OCI-LY3 (cell line): Measurements from ENCODE around the gene VPS35.

Experiments
- EZH2phosphoT487 ChIP-seq: fragments of 200-600 bp; shearing (Covaris generic); IDR thresholded peaks from 2 replicates; pipeline ENCODE4 v1.6.1; 2018; ENCODE audit warnings: antibody characterized with exemption, mixed run types, low read depth
- TF ChIP-seq, protein P1 (sequence below): fragments of 200-600, 300-600 bp; sonication (generic); IDR thresholded peaks from 2 replicates; pipeline ENCODE4 v1.5.1; 2014; ENCODE audit warnings: antibody characterized with exemption, low read length, low read depth

DNA sequence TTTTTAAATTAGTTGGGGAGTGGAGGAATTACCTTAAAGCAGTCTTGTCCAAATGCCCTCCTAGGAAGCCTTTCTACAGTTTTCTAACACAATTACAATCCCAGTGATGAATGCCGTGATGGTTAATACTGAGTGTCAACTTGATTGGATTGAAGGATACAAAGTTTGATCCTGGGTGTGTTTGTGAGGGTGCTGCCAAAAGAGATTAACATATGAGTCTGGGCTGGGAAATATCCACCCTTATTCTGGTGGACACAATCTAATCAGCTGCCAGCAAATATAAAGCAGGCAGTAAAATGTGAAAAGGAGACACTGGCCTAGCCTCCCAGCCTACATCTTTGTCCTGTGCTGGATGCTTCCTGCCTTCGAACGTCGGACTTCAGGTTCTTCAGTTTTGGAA is 12.6 kb upstream of the VPS35 start:
- TF ChIP-seq, protein P1, sequence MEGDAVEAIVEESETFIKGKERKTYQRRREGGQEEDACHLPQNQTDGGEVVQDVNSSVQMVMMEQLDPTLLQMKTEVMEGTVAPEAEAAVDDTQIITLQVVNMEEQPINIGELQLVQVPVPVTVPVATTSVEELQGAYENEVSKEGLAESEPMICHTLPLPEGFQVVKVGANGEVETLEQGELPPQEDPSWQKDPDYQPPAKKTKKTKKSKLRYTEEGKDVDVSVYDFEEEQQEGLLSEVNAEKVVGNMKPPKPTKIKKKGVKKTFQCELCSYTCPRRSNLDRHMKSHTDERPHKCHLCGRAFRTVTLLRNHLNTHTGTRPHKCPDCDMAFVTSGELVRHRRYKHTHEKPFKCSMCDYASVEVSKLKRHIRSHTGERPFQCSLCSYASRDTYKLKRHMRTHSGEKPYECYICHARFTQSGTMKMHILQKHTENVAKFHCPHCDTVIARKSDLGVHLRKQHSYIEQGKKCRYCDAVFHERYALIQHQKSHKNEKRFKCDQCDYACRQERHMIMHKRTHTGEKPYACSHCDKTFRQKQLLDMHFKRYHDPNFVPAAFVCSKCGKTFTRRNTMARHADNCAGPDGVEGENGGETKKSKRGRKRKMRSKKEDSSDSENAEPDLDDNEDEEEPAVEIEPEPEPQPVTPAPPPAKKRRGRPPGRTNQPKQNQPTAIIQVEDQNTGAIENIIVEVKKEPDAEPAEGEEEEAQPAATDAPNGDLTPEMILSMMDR: no peak
- no peak for TF ChIP-seq EZH2phosphoT487
